Ishikawa (cell line): ENCODE results near the gene CD3G.

Source experiments
- CEBPB ChIP-seq: IDR thresholded peaks from 2 replicates; pipeline ENCODE4 v1.6.1; 2012
- CREB1 ChIP-seq: IDR thresholded peaks from 2 replicates; pipeline ENCODE4 v1.6.1; 2012; ENCODE audit warnings: low read depth
- EGR1 ChIP-seq: IDR thresholded peaks from 2 replicates; pipeline ENCODE4 v1.6.1; 2012
- EP300 ChIP-seq: IDR thresholded peaks from 2 replicates; pipeline ENCODE4 v1.6.1; 2012; ENCODE audit warnings: borderline replicate concordance
- FOXM1 ChIP-seq: IDR thresholded peaks from 2 replicates; pipeline ENCODE4 v1.6.1; 2012; ENCODE audit warnings: low read depth, borderline replicate concordance
- NFIC ChIP-seq: IDR thresholded peaks from 2 replicates; pipeline ENCODE4 v1.6.1; 2012
- RAD21 ChIP-seq: IDR thresholded peaks from 2 replicates; pipeline ENCODE4 v1.6.1; 2012; ENCODE audit warnings: low read depth
- TAF1 ChIP-seq: IDR thresholded peaks from 2 replicates; pipeline ENCODE4 v1.6.1; 2012; ENCODE audit warnings: low read depth, mild to moderate bottlenecking
- TCF12 ChIP-seq: IDR thresholded peaks from 2 replicates; pipeline ENCODE4 v1.6.1; 2012; ENCODE audit warnings: low read depth
- TEAD4 ChIP-seq: IDR thresholded peaks from 2 replicates; pipeline ENCODE4 v1.6.1; 2012
- YY1 ChIP-seq: IDR thresholded peaks from 2 replicates; pipeline ENCODE4 v1.6.1; 2012; ENCODE audit warnings: low read depth
- ZBTB7A ChIP-seq: IDR thresholded peaks from 2 replicates; pipeline ENCODE4 v1.6.1; 2012; ENCODE audit warnings: low read depth
- TF ChIP-seq, protein P1 (sequence below): IDR thresholded peaks from 2 replicates; pipeline ENCODE4 v1.6.1; 2012
- TF ChIP-seq, protein P2 (sequence below): IDR thresholded peaks from 2 replicates; pipeline ENCODE4 v1.6.1; 2012
- TF ChIP-seq, protein P3 (sequence below): IDR thresholded peaks from 2 replicates; pipeline ENCODE4 v1.6.1; 2012; ENCODE audit warnings: low read depth, mild to moderate bottlenecking

CD3G gene

DNA sequence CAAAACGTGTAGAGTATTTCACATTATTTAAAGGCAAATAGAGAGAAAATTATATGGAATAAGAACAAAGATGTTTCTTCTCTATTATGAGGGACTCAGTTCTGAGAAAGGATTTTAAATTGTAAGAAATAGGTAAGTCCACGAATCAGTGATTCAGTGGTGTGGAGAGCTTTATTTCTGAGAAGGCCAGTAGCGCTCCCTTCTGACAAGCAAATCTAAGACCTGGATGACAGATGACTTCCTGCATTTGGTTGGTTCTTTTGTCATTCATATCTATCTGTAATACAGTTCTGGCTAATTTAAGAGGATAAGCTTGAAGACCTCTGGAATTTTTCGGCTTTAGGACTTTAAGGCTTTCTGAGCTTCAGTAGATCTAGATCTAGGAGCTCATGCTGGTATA, 32.6 kb upstream of the CD3G start:
- no peak for TF ChIP-seq ZBTB7A
- no peak for TF ChIP-seq FOXM1
- TF ChIP-seq RAD21 = no peak
- no peak for TF ChIP-seq YY1
- TF ChIP-seq CREB1 = no peak
- no peak for TF ChIP-seq CEBPB
- TF ChIP-seq, protein P1, sequence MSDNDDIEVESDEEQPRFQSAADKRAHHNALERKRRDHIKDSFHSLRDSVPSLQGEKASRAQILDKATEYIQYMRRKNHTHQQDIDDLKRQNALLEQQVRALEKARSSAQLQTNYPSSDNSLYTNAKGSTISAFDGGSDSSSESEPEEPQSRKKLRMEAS = no peak
- no peak for TF ChIP-seq EGR1
- no peak for TF ChIP-seq NFIC
- TF ChIP-seq, protein P2, sequence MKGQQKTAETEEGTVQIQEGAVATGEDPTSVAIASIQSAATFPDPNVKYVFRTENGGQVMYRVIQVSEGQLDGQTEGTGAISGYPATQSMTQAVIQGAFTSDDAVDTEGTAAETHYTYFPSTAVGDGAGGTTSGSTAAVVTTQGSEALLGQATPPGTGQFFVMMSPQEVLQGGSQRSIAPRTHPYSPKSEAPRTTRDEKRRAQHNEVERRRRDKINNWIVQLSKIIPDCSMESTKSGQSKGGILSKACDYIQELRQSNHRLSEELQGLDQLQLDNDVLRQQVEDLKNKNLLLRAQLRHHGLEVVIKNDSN = no peak
- no peak for TF ChIP-seq EP300
- TF ChIP-seq TAF1 = no peak
- no peak for TF ChIP-seq TEAD4
- TF ChIP-seq, protein P3, sequence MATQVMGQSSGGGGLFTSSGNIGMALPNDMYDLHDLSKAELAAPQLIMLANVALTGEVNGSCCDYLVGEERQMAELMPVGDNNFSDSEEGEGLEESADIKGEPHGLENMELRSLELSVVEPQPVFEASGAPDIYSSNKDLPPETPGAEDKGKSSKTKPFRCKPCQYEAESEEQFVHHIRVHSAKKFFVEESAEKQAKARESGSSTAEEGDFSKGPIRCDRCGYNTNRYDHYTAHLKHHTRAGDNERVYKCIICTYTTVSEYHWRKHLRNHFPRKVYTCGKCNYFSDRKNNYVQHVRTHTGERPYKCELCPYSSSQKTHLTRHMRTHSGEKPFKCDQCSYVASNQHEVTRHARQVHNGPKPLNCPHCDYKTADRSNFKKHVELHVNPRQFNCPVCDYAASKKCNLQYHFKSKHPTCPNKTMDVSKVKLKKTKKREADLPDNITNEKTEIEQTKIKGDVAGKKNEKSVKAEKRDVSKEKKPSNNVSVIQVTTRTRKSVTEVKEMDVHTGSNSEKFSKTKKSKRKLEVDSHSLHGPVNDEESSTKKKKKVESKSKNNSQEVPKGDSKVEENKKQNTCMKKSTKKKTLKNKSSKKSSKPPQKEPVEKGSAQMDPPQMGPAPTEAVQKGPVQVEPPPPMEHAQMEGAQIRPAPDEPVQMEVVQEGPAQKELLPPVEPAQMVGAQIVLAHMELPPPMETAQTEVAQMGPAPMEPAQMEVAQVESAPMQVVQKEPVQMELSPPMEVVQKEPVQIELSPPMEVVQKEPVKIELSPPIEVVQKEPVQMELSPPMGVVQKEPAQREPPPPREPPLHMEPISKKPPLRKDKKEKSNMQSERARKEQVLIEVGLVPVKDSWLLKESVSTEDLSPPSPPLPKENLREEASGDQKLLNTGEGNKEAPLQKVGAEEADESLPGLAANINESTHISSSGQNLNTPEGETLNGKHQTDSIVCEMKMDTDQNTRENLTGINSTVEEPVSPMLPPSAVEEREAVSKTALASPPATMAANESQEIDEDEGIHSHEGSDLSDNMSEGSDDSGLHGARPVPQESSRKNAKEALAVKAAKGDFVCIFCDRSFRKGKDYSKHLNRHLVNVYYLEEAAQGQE = no peak
- no peak for TF ChIP-seq TCF12

DNA sequence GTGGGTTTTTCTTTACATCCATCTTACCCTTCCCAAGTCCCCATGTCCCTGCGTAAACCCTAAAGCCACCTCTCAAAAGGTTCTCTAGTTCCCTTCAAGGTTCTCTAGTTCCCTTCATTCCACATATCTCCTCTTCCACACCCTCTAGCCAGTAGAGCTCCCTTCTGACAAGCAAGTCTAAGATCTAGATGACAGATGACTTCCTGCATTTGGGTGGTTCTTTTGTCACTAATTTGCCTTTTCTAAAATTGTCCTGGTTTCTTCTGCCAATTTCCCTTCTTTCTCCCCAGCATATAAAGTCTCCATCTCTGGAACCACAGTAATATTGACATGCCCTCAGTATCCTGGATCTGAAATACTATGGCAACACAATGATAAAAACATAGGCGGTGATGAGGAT, 31.8 kb upstream of the CD3G start:
- no peak for TF ChIP-seq TEAD4
- TF ChIP-seq NFIC = no peak
- TF ChIP-seq TAF1 = no peak
- TF ChIP-seq RAD21 = no peak
- TF ChIP-seq CEBPB = no peak
- TF ChIP-seq, protein P3 = no peak
- TF ChIP-seq, protein P2 = no peak
- no peak for TF ChIP-seq FOXM1
- no peak for TF ChIP-seq ZBTB7A
- TF ChIP-seq YY1 = no peak
- no peak for TF ChIP-seq EGR1

DNA sequence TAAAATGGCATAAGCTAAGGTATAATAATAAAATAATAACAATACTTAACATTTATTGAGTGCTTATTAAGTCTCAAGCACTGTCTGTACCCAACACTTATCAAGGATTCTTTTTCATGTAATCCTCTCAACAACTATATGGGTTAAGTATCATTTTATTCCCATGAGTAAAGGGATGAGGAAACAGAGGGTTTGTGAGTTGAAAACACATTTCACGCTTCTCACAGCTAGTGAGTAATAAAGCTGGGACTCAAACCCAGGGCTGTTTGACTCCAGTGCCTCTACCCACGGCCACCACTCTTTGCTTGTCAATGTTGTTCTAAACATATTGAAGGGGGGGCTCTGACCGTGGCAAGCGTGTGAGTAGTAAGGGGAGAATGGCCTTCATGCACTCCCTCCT, 30.9 kb upstream of the CD3G start:
- TF ChIP-seq CEBPB = no peak
- no peak for TF ChIP-seq EGR1
- TF ChIP-seq, protein P3 = no peak
- no peak for TF ChIP-seq ZBTB7A
- TF ChIP-seq, protein P1 = no peak
- no peak for TF ChIP-seq NFIC

DNA sequence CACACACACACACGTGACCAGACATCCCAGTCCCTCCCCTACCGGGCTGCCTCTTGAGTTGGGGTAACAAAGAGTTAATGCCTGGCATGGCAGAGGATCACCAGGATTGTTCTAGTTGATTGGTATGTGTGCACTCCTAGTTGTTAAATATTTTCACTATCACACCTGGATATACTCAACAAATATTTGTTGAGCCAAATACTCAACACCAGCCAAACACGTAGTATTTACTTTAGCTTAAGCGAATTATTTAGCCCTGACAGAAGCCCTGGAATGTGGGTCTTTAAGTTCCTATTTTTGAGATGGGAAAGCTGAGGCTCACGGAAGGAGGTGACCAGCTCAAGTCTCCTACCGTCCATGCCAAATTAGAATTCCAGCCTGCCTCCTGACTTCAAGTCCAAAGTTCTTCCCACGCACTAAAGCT, 29.1 kb upstream of the CD3G start:
- TF ChIP-seq, protein P3 = no peak
- TF ChIP-seq NFIC = no peak
- no peak for TF ChIP-seq EP300
- TF ChIP-seq, protein P1 = no peak
- TF ChIP-seq ZBTB7A = no peak
- no peak for TF ChIP-seq FOXM1
- no peak for TF ChIP-seq YY1
- TF ChIP-seq TCF12 = no peak
- TF ChIP-seq RAD21 = no peak
- TF ChIP-seq TEAD4 = no peak
- TF ChIP-seq, protein P2 = no peak
- TF ChIP-seq CEBPB = no peak
- TF ChIP-seq EGR1 = no peak
- TF ChIP-seq CREB1 = no peak
- no peak for TF ChIP-seq TAF1
